Stomach (tissue), 19 donors: Measurements from ENCODE around the gene LGI1. TPM values are rescaled to one million over a fixed set of nuclear protein-coding genes. Genes with fewer than 3 reads are reported as not detected.

ENCODE experiments used
- DNase-seq, 2 donors: peaks; one replicate each; pipeline versions ENCODE4 v3.0.0 to v3.0.0-alpha.2; 2013 to 2019
- H3K27ac ChIP-seq, 5 donors: fragments of 200-600 bp in 4 of 5; sonication (generic) in 4 of 5; one replicate each; pipeline ENCODE4 v1.5.1; 2013 to 2019; ENCODE audit warnings: mild to moderate bottlenecking in 1 of 5, moderate library complexity in 1 of 5
- H3K27me3 ChIP-seq, 3 donors: fragments of 200-600 bp; sonication (generic); one replicate each; pipeline ENCODE4 v1.5.1; 2017 to 2019; ENCODE audit warnings: mixed run types in 1 of 3
- H3K36me3 ChIP-seq, 4 donors: fragments of 200-600 bp; sonication (generic); 1 replicate in 3 of 4; 2 replicates in 1 of 4; pipeline ENCODE4 v1.5.1; 2016 to 2019
- H3K4me1 ChIP-seq, 4 donors: fragments of 200-600 bp; sonication (generic); one replicate each; pipeline ENCODE4 v1.5.1; 2016 to 2019
- H3K4me3 ChIP-seq, 4 donors: fragments of 200-600 bp; sonication (generic) in 3 of 4; one replicate each; pipeline ENCODE4 v1.5.1; 2016 to 2019; ENCODE audit warnings: mild to moderate bottlenecking in 1 of 4
- H3K9me3 ChIP-seq, 4 donors: fragments of 200-600 bp; sonication (generic); one replicate each; pipeline ENCODE4 v1.5.1; 2016 to 2019
- EP300 ChIP-seq: sonication (generic); formaldehyde crosslinking; IDR thresholded peaks from one replicate; pipeline ENCODE4 v1.6.1; 2017; ENCODE audit warnings: antibody characterized with exemption
- POLR2A ChIP-seq, 4 donors: fragments of 450-650 bp; IDR thresholded peaks; one replicate each; pipeline ENCODE4 v1.6.1; 2016; ENCODE audit warnings: antibody characterized with exemption in 4 of 4, control low read depth in 2 of 4, mild to moderate bottlenecking in 1 of 4, moderate library complexity in 1 of 4
- POLR2AphosphoS5 ChIP-seq, 3 donors: sonication (generic); formaldehyde crosslinking; IDR thresholded peaks; one replicate each; pipeline ENCODE4 v1.6.1; 2016; ENCODE audit warnings: antibody characterized with exemption in 3 of 3
- WGBS, 5 donors: extraction: QIAGEN DNeasy Blood & Tissue Kit in 3 of 5; methylation state at CpG; one replicate each; pipeline versions ENCODE4 v1.1.5 to v1.1.7; 2013 to 2018; 5-methylcytosine and 5-hydroxymethylcytosine counted together
- intact Hi-C: fragments of 100-400 bp; cut with DNase I; formaldehyde crosslinking; loops from one replicate; pipeline ENCODE4 v1.15.1; 2023; ENCODE audit warnings: low total_unique reads
- long read RNA-seq, 10 donors: transcript quantifications; one replicate each; lab custom pipeline, GENCODE V29; 2026
- polyA plus RNA-seq, 3 donors: library from polyadenylated mRNA; stranded (reverse); fragments of 200-250 nt; gene quantifications; one replicate each; pipeline ENCODE4 v1.2.3, GENCODE V29; 2013
- total RNA-seq, 5 donors: library from RNA; depleted of rRNA; stranded (reverse); fragments of >200 nt; gene quantifications; one replicate each; pipeline versions ENCODE4 v1.1.0 to v1.2.3, GENCODE V29; 2014 to 2016
- TF ChIP-seq, protein P1 (sequence below), 7 experiments: fragments of 450-650 bp in 4 of 7; fragments of 200-600 bp in 3 of 7; sonication (generic) in 3 of 7; IDR thresholded peaks; one replicate each; pipeline ENCODE4 v1.5.1; 2016 to 2019; ENCODE audit warnings: antibody characterized with exemption in 7 of 7, control low read depth in 2 of 7, mild to moderate bottlenecking in 1 of 7
- donor health status: healthy with polysubstance abuse.
- donor health status: Bipolar disorder and iron deficiency.
- donor health status: healthy.

The LGI1 gene
- total RNA-seq (1 to 10 TPM in 3 of 5 donors, not detected in 2; 1.4 to 7.2 (median 2.2) TPM), polyA plus RNA-seq (1 to 10 TPM in 1 of 3 donors, under 1 TPM in 2; 0.12 to 1.8 (median 0.63) TPM)
- long read RNA-seq, donor 1, partial matches to known transcripts: 0 of 1 reads
- long read RNA-seq, donor 1, other reads (novel, unspliced or antisense): 0 of 1 reads
- long read RNA-seq, donor 2: 0 reads
- long read RNA-seq, donor 3, partial matches to known transcripts: 0 of 1 reads
- long read RNA-seq, donor 3, other reads (novel, unspliced or antisense): 0 of 1 reads
- long read RNA-seq, donor 4: 0 reads
- long read RNA-seq, donor 5: 0 reads
- long read RNA-seq, donor 6: 0 reads
- long read RNA-seq, donor 7, partial matches to known transcripts: 0 of 1 reads
- long read RNA-seq, donor 7, other reads (novel, unspliced or antisense): 0 of 1 reads
- long read RNA-seq, donor 8, partial matches to known transcripts: 0 of 2 reads
- long read RNA-seq, donor 8, other reads (novel, unspliced or antisense): 0 of 2 reads
- long read RNA-seq, donor 9: 0 reads
- long read RNA-seq, donor 10: 0 reads

DNA sequence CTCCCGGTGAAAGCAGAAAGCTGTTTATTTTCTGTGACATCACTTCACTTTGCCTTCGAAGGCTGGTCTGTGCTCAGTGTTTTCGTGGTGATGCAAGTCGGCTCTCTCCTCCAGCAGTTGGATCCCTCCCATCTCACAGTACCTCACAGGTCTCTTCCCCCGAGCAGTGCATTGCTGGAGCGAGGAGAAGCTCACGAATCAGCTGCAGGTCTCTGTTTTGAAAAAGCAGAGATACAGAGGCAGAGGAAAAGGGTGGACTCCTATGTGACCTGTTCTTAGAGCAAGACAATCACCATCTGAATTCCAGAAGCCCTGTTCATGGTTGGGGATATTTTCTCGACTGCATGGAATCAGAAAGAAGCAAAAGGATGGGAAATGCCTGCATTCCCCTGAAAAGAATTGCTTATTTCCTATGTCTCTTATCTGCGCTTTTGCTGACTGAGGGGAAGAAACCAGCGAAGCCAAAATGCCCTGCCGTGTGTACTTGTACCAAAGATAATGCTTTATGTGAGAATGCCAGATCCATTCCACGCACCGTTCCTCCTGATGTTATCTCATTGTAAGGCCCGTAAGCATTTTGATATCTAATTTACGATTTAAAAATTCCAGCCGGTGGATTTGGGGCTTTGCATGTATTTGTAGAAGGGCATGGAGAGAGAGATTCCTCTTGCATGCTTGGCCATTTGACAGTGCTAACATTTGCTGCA is at the start of gene LGI1:
TSS of gene LGI1 (plus strand) at position 136 of the 707 bp plus-strand sequence. CDS start at position 345, 209 bp downstream.
- TF ChIP-seq POLR2AphosphoS5 (IDR thresholded peaks at IDR 0.05) (no peak), POLR2A (IDR thresholded peaks at IDR 0.05) (no peak), EP300 (no peak)
- TF ChIP-seq, protein P1, sequence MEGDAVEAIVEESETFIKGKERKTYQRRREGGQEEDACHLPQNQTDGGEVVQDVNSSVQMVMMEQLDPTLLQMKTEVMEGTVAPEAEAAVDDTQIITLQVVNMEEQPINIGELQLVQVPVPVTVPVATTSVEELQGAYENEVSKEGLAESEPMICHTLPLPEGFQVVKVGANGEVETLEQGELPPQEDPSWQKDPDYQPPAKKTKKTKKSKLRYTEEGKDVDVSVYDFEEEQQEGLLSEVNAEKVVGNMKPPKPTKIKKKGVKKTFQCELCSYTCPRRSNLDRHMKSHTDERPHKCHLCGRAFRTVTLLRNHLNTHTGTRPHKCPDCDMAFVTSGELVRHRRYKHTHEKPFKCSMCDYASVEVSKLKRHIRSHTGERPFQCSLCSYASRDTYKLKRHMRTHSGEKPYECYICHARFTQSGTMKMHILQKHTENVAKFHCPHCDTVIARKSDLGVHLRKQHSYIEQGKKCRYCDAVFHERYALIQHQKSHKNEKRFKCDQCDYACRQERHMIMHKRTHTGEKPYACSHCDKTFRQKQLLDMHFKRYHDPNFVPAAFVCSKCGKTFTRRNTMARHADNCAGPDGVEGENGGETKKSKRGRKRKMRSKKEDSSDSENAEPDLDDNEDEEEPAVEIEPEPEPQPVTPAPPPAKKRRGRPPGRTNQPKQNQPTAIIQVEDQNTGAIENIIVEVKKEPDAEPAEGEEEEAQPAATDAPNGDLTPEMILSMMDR (IDR thresholded peaks at IDR 0.05): no peak
- no peaks in the 10 kb centered on the region for H3K9me3 ChIP-seq
- 13 to 22% (median 21%) methylated on average over 16 of the region's 16 CpGs for whole genome bisulfite sequencing, 5 donors
- intact Hi-C loops: no loop called here
- H3K27ac ChIP-seq: peak within 1 kb of the TSS in 2 of 5 donors; percentile 54 to 69
- peaks cover 0 to 37% (median 12%) of the 10 kb centered on the region in 3 donors for H3K27me3 ChIP-seq
- H3K4me3 ChIP-seq: peak within 1 kb of the TSS in 3 of 4 donors; percentile 4 to 17 (median 12)
- H3K4me1 ChIP-seq: peaks cover 0 to 17% (median 9%) of the 10 kb centered on the region in 4 donors
- H3K36me3 ChIP-seq: no peaks in the 10 kb centered on the region
- DNase-seq: peak in 1 of 2 donors; percentile 54

DNA sequence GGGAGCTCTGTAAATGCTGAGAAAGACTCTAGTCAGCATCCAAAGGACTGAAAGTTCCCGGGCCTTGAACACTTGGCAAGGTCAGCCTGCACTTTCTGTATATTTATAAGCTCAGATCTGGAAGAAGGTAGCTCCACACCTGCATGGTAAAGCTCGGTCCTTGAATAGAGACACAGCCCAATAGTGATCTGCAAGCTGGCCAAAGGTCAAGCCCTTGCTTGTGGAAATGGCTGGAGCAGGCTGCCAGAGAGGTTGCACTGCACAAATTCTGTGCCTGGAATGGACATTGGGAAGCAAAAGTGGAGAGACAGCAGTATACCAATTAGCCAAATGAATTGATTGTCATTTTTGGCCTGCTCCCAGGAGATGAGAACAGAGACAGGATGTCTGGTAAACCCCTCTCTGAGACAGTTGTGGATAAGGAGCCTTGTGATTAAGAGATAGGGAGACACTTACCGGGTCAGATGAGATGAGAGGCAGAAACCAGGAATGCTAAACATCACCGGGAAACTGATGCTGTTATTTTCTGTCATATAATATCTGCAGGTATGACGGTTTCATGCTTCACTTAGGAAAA is 47.3 kb upstream of the LGI1 start:
- Histone ChIP-seq H3K27ac (no peak overlapping the region), H3K27me3 (no peaks in the 10 kb centered on the region), H3K4me3 (no peak overlapping the region), H3K36me3 (no peaks in the 10 kb centered on the region), H3K4me1 (no peaks in the 10 kb centered on the region), H3K9me3 (no peaks in the 10 kb centered on the region)
- DNase-seq: no peak
- no peak for TF ChIP-seq POLR2AphosphoS5 (IDR thresholded peaks at IDR 0.05)
- TF ChIP-seq POLR2A (IDR thresholded peaks at IDR 0.05): no peak
- TF ChIP-seq, protein P1 (IDR thresholded peaks at IDR 0.05): no peak
- WGBS, 5 donors: 65 to 74% (median 71%) methylated on average over 5 of the region's 5 CpGs
- intact Hi-C loops: no loop called here

GRCh38 chr10:93711891-93712290 is 45.8 kb upstream of the LGI1 start:
- Histone ChIP-seq H3K4me1 (no peaks in the 10 kb centered on the region), H3K36me3 (no peaks in the 10 kb centered on the region), H3K27me3 (no peaks in the 10 kb centered on the region), H3K9me3 (no peaks in the 10 kb centered on the region), H3K27ac (no peak overlapping the region), H3K4me3 (no peak overlapping the region)
- DNase-seq: no peak
- WGBS, 5 donors: 64 to 89% (median 77%) methylated on average over 3 of the region's 3 CpGs
- intact Hi-C loops: no loop called here
- TF ChIP-seq EP300 (no peak), POLR2AphosphoS5 (IDR thresholded peaks at IDR 0.05) (no peak), POLR2A (IDR thresholded peaks at IDR 0.05) (no peak)
- TF ChIP-seq, protein P1 (IDR thresholded peaks at IDR 0.05): no peak

DNA sequence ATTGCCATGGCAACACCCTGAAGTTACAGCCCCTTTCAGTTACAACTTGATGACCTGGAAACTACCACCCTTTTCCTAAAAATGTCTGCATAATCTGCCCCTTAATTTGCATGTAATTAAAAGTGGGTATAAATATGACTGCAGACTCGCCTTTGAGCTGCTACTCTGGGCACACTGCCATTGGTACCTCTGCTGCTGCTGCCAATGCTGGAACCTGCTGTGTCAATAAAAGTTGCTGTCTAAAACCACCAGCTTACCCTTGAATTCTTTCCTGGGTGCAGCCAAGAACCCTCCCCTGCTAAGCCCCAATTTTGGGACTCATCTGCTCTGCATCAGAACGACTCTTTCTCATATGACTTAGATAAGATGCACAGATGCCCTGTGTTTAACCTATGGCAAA is 45.1 kb upstream of the LGI1 start:
- intact Hi-C loops: no loop called here
- TF ChIP-seq POLR2A (IDR thresholded peaks at IDR 0.05): no peak
- TF ChIP-seq EP300: no peak
- no peak for TF ChIP-seq POLR2AphosphoS5 (IDR thresholded peaks at IDR 0.05)
- TF ChIP-seq, protein P1 (IDR thresholded peaks at IDR 0.05): no peak
- no peaks in the 10 kb centered on the region for H3K36me3 ChIP-seq
- no peaks in the 10 kb centered on the region for H3K9me3 ChIP-seq
- no peak overlapping the region for H3K27ac ChIP-seq
- no peak for DNase-seq
- WGBS, 5 donors: 42 to 63% (median 52%) methylated on average over 2 of the region's 2 CpGs
- no peak overlapping the region for H3K4me3 ChIP-seq
- H3K27me3 ChIP-seq: no peaks in the 10 kb centered on the region
- H3K4me1 ChIP-seq: no peaks in the 10 kb centered on the region
